Small intestine (tissue), 7 donors: ENCODE results near the gene MGAT4C. TPM values are rescaled to one million over a fixed set of nuclear protein-coding genes. Genes with fewer than 3 reads are reported as not detected.

Experiments
- DNase-seq, 2 donors: peaks; one replicate each; pipeline versions ENCODE4 v3.0.0 to v3.0.0-alpha.2; 2013
- FAIRE-seq: peaks from 2 replicates; lab custom pipeline; 2012; peaks lifted over from hg19 to GRCh38; lab: Jason Lieb, UNC
- H3K27ac ChIP-seq, 3 donors: one replicate each; pipeline ENCODE4 v1.5.1; 2013; ENCODE audit warnings: low read length in 2 of 3, mild to moderate bottlenecking in 2 of 3, control low read depth in 1 of 3, inconsistent platforms in 1 of 3, low read depth in 1 of 3, moderate library complexity in 1 of 3
- H3K27me3 ChIP-seq, 3 donors: one replicate each; pipeline ENCODE4 v1.6.1; 2013; ENCODE audit warnings: low read length in 3 of 3, inconsistent platforms in 1 of 3; ENCODE audit not compliant: control insufficient read depth in 3 of 3, insufficient read depth in 3 of 3
- H3K36me3 ChIP-seq, 3 donors: one replicate each; pipeline ENCODE4 v1.6.1; 2013; ENCODE audit warnings: low read length in 3 of 3, inconsistent platforms in 1 of 3, low read depth in 1 of 3, mild to moderate bottlenecking in 1 of 3, moderate library complexity in 1 of 3; ENCODE audit not compliant: control insufficient read depth in 3 of 3, insufficient read depth in 2 of 3
- H3K4me1 ChIP-seq, 3 donors: one replicate each; pipeline ENCODE4 v1.6.1; 2013; ENCODE audit warnings: low read length in 2 of 3, inconsistent platforms in 1 of 3, low read depth in 1 of 3, mild to moderate bottlenecking in 1 of 3, moderate library complexity in 1 of 3; ENCODE audit not compliant: control insufficient read depth in 3 of 3, insufficient read depth in 2 of 3
- H3K4me3 ChIP-seq, 3 donors: one replicate each; pipeline ENCODE4 v1.5.1; 2013; ENCODE audit warnings: low read length in 3 of 3, control low read depth in 1 of 3, inconsistent platforms in 1 of 3, low read depth in 1 of 3, mild to moderate bottlenecking in 1 of 3, moderate library complexity in 1 of 3
- H3K9me3 ChIP-seq, 2 donors: one replicate each; pipeline ENCODE4 v1.6.1; 2013; ENCODE audit warnings: low read depth in 1 of 2, low read length in 1 of 2; ENCODE audit not compliant: control insufficient read depth in 2 of 2, insufficient read depth in 1 of 2
- WGBS, 3 donors: extraction: QIAGEN DNeasy Blood & Tissue Kit; methylation state at CpG; one replicate each; pipeline ENCODE4 v1.1.7; 2013; 5-methylcytosine and 5-hydroxymethylcytosine counted together
- polyA plus RNA-seq, 4 donors: library from polyadenylated mRNA; stranded (reverse) in 3 of 4; unstranded in 1 of 4; fragments of 200-250 nt in 3 of 4; fragments of 120-200 nt in 1 of 4; gene quantifications; one replicate each; pipeline versions ENCODE4 v1.2.1 to v1.2.3, GENCODE V29; 2013
- donor health status: healthy with polysubstance abuse.
- donor health status: control.
- donor health status: control.
- donor health status: Bipolar disorder and iron deficiency.
- donor health status: healthy.

MGAT4C gene
- polyA plus RNA-seq, 4 donors, result under 0.01 to 0.49 (median 0.12) TPM; not detected in 1

GRCh38 chr12:86015026-86015425 is 241.2 kb downstream of the MGAT4C start:
- FAIRE-seq (no peak), DNase-seq (no peak)
- no peak overlapping the region for H3K27ac ChIP-seq
- 82 to 85% (median 82%) methylated on average over 5 of the region's 5 CpGs for WGBS, 3 donors
- H3K9me3 ChIP-seq, result no peaks in the 10 kb centered on the region
- no peaks in the 10 kb centered on the region for H3K36me3 ChIP-seq
- no peaks in the 10 kb centered on the region for H3K27me3 ChIP-seq
- H3K4me3 ChIP-seq, result no peak overlapping the region
- H3K4me1 ChIP-seq, result no peaks in the 10 kb centered on the region

GRCh38 chr12:86006727-86007126 is 249.5 kb downstream of the MGAT4C start:
- H3K4me3 ChIP-seq, result no peak overlapping the region
- FAIRE-seq (no peak), DNase-seq (no peak)
- H3K36me3 ChIP-seq, result no peaks in the 10 kb centered on the region
- no peaks in the 10 kb centered on the region for H3K4me1 ChIP-seq
- H3K27ac ChIP-seq, result no peak overlapping the region
- no peaks in the 10 kb centered on the region for H3K9me3 ChIP-seq
- H3K27me3 ChIP-seq, result no peaks in the 10 kb centered on the region

- Histone ChIP-seq H3K36me3 (no peaks in the 10 kb centered on the region), H3K4me1 (no peaks in the 10 kb centered on the region), H3K27me3 (no peaks in the 10 kb centered on the region), H3K27ac (no peak overlapping the region), H3K4me3 (no peak overlapping the region), H3K9me3 (peaks cover 2 to 27% of the 10 kb centered on the region in 2 donors)
- WGBS, 3 donors, result 82 to 90% (median 85%) methylated on average over 2 of the region's 2 CpGs
- no peak for FAIRE-seq
- no peak for DNase-seq
Measured at GRCh38 chr12:85998074-85998473, 258.1 kb downstream of the MGAT4C start.

GRCh38 chr12:85996280-85996679 is 259.9 kb downstream of the MGAT4C start:
- DNase-seq (no peak), FAIRE-seq (no peak)
- Histone ChIP-seq H3K27ac (no peak overlapping the region), H3K4me1 (no peaks in the 10 kb centered on the region), H3K36me3 (no peaks in the 10 kb centered on the region), H3K4me3 (no peak overlapping the region), H3K27me3 (no peaks in the 10 kb centered on the region), H3K9me3 (peaks cover 2 to 44% of the 10 kb centered on the region in 2 donors)
- 76 to 86% (median 84%) methylated on average over 3 of the region's 3 CpGs for WGBS, 3 donors

- FAIRE-seq, result no peak
- Histone ChIP-seq H3K36me3 (no peaks in the 10 kb centered on the region), H3K27me3 (no peaks in the 10 kb centered on the region), H3K4me1 (no peaks in the 10 kb centered on the region), H3K9me3 (peaks cover 2 to 47% of the 10 kb centered on the region in 2 donors), H3K4me3 (no peak overlapping the region), H3K27ac (no peak overlapping the region)
- 91 to 98% (median 92%) methylated on average over 4 of the region's 4 CpGs for WGBS, 3 donors
- DNase-seq, result no peak
Measured at GRCh38 chr12:85993746-85994145, 262.4 kb downstream of the MGAT4C start.

- no peaks in the 10 kb centered on the region for H3K27me3 ChIP-seq
- no peaks in the 10 kb centered on the region for H3K36me3 ChIP-seq
- no peak overlapping the region for H3K27ac ChIP-seq
- H3K4me3 ChIP-seq, result no peak overlapping the region
- FAIRE-seq, result no peak
- H3K4me1 ChIP-seq, result no peaks in the 10 kb centered on the region
- peaks cover 0 to 3% of the 10 kb centered on the region in 2 donors for H3K9me3 ChIP-seq
- no peak for DNase-seq
Measured at GRCh38 chr12:85985996-85986395, 270.2 kb downstream of the MGAT4C start.

GRCh38 chr12:85983601-85984000 is 272.6 kb downstream of the MGAT4C start:
- H3K36me3 ChIP-seq, result no peaks in the 10 kb centered on the region
- H3K27ac ChIP-seq, result no peak overlapping the region
- no peaks in the 10 kb centered on the region for H3K4me1 ChIP-seq
- WGBS, 3 donors, result 77 to 85% (median 79%) methylated on average over 5 of the region's 5 CpGs
- DNase-seq, result no peak
- no peak for FAIRE-seq
- no peaks in the 10 kb centered on the region for H3K27me3 ChIP-seq
- H3K9me3 ChIP-seq, result no peaks in the 10 kb centered on the region
- H3K4me3 ChIP-seq, result no peak overlapping the region

GRCh38 chr12:85979641-85980040 is 276.6 kb downstream of the MGAT4C start:
- H3K4me3 ChIP-seq, result no peak overlapping the region

GRCh38 chr12:85975716-85976115 is 280.5 kb downstream of the MGAT4C start:
- no peaks in the 10 kb centered on the region for H3K9me3 ChIP-seq
- H3K4me3 ChIP-seq, result no peak overlapping the region
- DNase-seq, result no peak
- no peaks in the 10 kb centered on the region for H3K4me1 ChIP-seq
- H3K27ac ChIP-seq, result no peak overlapping the region
- no peaks in the 10 kb centered on the region for H3K36me3 ChIP-seq
- FAIRE-seq, result no peak
- WGBS, 3 donors, result 65 to 70% (median 69%) methylated on average over 1 of the region's 1 CpG
- no peaks in the 10 kb centered on the region for H3K27me3 ChIP-seq

More at GRCh38 chr12:85979641-85980040, 276.6 kb downstream of the MGAT4C start:
- FAIRE-seq (no peak), DNase-seq (no peak)
- Histone ChIP-seq H3K27ac (no peak overlapping the region), H3K27me3 (no peaks in the 10 kb centered on the region), H3K4me1 (no peaks in the 10 kb centered on the region), H3K36me3 (no peaks in the 10 kb centered on the region), H3K9me3 (no peaks in the 10 kb centered on the region)
- 63 to 70% (median 69%) methylated on average over 4 of the region's 4 CpGs for WGBS, 3 donors
